NCI-H2107 treated with DMSO at 0.1 percent for 48 hours (cell line): ENCODE data around the gene TMEM250.
A peak's percentile ranks its signal among the peaks of the same experiment; 100 is the strongest.

Experiments
- DNase-seq: peaks from one replicate; lab custom pipeline; 2025; ENCODE audit not compliant: unreplicated experiment; lab: John Stamatoyannopoulos, UW

Gene TMEM250

DNA sequence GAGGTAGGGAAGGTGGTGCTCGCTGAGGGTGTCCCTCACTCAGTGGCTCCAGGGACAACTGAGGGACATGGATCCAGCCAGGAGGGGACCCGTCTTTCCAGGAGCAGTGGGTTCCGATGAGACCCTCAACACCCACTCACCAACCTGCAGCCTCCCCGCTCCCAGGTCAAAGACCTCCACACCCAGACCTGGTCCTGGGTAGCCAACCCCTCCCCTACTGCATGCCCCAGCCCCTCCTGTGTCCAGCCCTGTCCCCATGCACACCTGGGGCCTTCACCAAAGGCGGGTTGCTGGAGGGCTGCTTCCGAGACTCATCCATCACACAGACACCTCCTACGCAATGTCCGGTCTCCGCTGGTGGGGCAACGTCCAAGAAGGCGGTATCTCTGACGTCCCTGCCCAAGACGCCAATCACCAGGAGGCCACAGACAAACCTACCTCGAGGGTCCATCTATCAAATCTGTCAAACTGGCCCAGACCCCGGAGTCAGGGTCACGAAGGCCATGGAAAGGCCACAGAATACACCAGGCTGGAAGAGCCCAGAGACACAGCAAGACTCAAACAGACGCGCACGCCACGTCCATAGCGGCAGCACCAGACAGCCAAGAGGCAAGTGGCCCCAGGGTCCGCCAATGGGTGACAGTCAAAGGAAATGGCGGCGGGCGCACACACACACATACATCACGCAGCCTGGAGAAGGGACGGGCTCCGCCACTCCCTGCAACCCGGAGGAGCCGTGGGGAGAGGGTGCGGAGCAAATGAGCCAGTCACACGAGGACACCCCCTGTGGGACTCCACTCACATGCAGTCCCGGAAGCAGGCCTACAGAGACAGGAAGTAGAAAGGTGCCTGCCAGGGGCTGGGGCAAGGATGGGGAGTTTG, 34.4 kb downstream of the TMEM250 start:
- no peak for DNase-seq

DNA sequence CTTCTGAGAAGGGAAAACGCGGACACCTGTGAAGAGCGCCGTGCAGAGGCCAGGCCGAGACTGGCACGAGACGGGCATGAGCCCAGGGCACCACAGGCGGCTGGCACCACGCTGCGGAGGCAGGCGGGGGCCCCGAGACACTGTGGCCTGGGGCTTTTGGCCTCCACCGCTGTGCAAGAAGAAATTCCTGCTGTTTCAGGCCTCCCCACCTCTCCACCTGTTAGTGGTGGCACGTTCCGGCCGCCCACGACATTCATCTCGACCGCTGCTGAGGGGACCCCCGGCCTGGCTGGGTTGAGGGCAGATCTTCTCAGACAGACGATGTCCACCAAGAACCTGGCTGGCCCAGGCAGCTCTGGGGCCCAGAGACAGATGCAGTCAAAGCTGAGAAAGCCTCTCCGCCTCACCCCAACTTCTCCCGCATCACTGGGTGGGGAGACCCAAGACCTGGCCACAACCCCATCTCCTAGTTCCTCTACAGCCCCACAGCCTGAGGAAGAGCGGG, 35.1 kb downstream of the TMEM250 start:
- DNase-seq = no peak

DNA sequence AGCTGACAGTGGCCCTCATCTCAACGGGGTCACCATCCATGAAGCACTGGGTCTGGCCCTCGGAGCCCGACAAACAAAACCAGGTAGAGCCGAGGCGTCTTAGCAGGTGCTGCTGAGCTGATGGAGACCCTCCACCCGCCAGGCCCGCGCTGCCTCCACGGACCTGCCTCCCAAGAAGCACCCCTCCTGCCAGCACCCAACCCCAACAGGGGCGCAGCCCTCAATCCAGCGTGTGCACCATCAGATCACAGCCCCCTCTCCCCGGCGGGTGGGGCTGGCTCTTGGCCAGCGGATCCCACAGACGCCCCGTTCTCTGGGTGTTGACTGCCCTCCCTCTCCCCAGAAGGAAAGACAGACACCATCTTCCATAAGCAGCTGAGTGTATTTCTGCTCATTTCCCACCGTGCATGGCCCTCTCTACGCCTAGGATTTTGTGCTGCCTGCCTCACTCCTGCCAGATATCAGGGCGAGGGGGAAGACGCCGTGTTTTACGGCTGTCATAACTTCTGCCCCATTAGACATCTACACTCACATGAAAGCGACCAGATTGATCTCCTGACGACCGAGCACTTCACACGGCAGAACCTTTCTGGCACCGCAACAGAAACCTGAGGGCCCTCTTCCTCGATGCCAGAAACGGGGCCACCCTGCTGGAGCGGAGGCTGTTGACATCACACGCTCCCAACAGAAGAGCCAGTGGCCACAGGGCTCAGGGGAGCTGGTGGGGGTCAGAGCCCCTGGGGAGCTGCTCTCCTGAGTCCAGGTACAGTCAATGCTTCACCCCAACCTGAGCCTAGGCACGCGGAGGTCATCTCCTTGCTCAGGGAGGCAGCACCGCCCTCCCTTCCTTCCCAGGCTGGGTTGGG, 35.9 kb downstream of the TMEM250 start:
- DNase-seq = no peak

DNA sequence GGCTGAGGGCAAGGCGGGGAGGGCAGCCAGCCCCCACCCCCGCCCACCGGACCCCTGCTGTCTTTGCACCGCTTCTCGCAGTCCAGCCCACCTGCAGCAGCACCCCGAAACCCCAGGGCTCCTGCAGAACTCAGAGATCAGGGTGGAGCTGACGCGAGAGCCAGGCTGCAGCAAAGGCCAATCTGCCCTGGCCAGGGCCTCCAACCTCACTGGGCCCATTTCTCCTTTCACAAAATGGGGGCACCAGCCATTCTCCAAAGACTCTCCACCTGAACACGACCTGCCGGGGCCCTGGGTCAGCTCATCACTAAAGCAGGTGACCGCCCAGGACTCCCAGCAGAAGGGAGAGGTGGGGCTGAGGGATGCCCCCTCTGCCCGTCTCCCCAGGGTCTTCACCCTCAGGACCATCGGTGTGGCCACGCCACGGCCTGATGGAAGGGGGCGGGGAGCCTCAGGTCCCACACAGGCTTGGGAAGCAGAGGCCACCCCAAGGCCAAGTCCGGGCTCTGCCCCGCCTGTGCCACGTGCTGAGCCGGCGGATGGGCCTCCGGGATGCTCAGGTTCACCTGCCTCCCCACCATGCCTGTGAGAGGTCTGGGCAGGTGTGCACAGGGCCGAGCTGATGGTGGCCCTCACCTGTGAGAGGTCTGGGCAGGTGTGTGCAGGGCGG, 36.7 kb downstream of the TMEM250 start:
- DNase-seq = no peak

DNA sequence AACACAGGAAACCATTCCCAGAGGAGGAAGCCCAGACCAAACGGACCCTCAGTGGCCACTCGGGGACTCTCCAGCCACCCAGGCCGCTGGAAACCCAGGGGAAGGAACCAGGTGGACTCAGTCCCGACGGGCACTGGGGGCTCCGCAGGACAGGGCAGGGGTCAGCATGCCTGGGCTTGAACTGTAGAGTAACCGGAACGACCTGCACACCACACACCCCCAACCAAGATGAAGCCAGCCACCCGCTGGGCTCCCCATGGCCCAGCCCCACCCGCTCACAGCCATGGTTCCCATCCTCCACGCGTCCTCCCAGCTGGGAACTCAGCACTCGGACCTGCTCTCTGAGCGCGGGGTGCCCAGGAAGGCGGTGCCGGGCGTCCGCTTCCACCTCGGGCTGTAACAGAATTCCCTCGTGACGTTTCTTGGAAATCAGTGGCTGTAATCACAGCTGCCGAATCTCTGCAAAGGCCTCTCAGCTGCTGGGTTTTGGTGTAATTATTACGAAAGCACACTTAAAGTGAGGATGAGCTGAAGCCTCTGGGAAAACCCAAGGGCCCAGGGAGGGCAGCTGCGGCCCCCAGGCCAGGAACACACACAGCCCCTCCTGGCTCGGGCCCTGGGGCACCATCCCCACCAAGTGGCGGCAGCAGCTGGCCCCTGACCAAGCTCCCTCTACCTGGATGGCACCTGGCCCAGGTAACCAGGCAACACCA, 37.4 kb downstream of the TMEM250 start:
- DNase-seq = peak; percentile 63

DNA sequence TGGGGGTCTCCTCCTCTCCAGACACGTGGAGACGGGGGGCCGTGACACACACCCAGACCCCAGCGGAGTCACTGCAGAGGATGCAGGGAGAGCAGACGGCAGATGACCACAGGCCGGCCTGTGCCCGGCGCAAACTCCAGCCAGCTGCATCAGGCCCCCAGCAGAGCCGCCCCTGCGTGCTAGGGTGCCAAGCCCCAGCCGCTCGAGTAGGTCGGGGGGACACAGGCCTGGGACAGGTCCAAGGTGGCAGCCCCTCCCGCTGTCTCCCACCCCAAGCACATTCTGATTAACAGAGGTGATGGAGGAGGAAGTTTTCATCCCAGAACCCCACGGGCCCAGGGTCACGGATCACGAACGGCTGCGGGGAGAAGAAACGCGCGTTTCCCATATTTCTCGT, 38.0 kb downstream of the TMEM250 start:
- no peak for DNase-seq

DNA sequence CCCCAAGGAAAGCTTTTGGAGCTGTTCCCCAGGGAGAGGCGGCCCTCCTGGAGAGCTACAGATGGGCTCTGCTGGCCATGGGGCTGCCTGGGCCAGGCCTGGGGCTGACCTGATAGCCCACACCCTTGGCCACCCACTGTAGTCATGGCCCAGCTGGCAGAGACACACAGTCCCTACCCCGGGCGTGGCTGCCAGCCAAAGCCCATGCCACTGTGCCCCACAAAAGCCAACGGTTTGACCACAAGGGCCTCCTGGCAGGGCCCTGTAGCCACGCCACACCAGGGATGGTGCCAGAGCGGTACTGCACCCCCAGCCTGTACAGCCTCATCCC, 38.8 kb downstream of the TMEM250 start:
- no peak for DNase-seq

DNA sequence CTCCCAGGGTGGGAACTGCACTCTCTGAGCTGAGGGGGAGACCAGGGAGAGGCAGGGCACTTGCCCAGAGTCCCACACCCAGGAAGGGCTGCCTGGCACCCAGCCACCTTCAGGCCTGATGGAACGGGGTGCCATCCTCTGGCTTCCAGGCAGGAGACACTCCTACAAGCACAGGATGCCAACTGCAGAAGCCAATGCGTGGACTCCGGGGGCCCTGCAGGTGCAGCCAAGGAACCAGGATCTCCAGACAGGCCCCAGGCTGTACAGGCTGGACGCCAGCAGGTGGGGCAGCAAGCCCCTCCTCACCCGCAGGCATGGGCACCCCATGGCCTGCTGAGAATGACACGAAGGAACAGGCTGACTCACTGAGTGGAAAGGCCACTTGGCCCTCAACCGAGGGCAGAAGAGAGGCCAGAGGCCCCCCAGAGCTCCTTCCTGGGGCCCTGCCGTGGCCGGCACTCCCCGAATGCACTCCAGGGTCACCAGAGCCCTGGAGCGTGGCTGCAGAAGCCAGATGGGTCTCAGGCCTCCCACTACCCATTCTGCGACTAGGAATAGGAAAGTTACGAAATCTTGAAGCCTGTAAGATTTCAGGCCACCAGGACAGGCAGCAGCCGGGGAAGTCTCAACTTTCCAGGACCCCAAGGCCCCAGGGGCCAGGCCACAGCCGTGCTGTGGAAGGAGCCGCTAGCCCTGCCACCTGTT, 39.3 kb downstream of the TMEM250 start:
- DNase-seq = no peak

DNA sequence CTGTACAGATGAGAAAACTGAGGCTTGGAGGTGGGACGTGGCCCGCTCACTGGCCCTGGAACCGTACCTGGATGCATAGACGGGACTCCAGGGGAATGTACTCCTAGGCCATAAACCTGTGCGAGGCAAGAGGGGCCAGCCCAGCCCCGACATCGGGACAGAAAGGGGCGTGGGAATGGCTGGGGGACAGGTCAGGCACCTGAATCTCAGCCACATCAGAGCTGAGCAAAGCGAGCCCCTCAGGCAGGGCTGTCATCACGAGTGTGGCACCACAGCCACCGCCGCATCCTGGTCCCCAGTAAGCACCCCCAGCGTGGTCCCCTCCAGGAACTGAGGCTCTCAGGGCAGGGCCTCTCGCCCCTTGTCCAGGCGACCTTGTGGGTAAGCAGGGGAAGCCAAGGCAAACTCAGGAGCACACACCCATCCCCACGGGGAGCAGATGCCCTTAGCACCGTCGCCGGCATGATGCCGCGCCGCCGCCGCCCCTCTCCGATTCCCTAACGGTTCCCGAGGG, 40.1 kb downstream of the TMEM250 start:
- DNase-seq = no peak

DNA sequence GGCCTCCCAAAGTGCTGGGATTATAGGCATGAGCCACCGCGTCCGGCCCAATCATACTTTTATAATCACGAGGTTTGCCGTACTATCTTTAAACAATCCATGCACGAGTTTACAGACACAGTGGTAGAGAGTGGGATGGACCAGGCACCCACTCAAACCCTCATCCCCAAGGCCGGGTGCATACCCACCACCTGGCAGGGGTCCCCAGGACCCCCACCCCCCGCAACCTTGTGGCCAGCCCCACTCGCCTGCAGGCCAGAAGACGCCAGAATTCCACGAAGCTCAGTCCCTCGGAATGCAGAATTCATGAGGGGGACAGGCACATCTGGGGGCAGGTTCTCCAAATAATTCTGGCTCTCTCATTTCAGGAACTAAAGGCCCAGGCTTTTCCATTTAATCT, 40.7 kb downstream of the TMEM250 start:
- DNase-seq = no peak

DNA sequence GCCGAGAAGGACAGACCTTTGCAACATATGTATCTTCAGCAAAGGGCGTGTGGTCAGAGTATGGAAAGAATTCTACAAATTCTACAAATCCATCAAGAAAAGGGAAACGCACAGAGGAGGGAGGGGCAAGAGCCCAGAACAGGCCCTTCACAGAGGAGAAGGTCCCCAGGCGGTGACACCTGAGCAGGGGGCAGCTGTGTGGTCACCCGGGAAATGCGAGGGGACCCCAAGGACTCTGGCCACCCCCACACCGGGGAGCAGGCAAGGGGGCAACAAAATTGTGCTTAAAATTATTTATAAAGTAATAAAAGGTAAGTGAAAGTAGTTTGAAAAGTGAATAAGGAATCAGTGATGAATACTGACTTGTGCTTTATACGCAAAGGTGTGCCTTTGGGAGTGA, 41.2 kb downstream of the TMEM250 start:
- no peak for DNase-seq

DNA sequence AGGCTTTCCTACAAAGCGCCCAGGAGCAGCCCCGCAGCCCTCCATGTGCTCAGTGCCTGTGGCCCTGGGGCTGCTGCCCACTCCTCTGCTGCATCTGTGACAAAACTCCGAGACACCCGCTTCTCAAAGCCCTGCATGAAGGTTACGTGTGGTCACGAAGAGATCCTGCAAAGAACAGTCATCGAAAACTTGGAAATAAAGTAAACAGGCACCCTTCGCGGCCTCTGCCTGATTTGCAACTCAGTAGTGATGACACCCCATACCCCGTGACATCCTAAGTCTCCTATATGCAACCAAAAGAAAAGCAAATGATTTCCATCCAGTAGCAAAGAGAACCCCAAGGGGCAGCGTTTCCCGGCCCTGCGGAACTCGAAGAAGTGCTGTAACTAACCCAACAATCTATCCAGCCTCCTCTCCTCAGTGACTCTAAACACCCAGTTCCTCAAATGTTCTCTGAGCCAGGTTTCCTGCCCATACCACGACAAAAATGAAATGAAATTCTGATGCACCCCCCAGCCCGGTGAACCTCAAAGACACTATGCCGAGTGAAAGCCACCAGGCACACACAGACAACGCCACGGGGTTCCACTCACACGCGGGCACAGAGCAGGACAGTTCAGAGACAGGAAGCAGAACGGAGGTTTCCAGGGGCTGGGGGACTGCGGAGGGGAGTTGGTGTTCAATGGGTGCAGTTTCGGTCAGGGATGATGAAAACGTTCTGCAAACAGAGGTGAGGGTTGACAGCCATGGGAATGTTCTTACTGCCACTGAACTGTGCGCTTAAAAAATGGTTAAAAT, 42.6 kb downstream of the TMEM250 start:
- DNase-seq = no peak

DNA sequence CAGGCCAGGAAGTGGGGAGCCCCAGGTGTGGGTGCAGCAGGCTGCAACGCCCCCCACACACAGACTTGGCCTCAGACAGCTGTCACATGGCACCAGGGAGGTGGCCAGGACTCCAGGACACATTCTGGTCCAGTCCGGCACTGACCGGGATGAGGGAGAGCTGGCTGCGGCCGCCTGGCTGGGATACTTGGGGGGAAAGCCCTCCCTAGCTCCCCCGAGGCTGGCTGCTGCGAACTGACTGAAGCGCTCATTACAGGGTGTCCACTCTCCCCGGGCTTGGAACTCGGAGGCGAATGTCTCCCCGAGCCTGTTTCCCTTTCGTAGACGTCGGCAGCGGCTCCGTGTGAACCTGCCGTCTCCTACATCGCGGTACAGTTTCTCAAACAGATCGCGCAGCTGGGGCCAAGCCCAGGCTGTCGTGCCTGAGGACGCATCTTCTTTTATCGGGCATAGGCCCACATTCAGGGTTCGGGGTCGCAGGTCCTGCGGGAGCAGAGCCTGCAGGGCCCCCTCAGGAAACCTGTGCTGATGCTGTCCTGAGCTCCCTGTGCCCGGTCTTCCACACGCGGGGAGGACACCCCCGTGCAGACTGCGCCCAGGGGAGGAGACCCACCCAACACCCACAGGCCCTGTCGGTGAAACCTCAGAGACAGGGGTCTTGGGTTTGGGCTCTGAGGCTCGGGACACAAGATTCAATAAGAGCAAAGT, 43.4 kb downstream of the TMEM250 start:
- no peak for DNase-seq

DNA sequence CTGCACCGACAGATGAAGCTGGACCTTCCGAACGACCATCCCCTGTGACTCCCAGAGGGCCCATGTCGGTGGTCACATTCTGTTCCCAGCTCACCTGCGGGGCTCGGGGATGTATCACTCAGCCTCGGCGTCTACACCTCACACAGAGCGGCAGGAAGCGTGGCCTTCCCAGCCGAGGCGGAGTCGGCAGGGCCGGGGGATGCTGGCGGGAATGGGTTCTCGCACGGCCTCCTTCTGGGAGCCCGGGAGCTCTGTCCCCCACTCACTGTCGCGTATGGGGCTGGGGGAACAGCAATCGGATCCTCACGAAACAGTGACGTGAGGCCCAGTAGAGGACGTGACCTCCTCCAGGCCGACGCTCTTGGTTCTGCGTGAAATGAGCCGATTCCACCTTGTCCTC, 44.0 kb downstream of the TMEM250 start:
- DNase-seq = no peak
